ENCODE results near the gene ZNF433.

DNA sequence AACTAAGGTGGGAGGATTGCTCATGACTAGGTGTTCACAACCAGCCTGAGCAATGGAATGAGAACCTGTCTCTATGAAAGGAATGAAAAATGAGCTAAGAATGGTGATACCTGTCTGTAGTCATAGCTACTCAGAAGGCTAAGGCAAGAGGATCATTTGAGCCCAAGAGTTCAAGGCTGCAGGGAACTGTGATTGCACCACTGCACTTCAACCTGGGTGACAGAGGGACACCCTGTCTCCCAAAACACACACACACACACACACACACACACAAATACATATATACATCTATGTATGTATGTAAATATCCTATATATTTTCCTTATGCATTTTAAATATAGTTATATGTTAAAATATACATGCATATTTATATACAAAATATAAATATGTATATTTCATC is 7.4 kb upstream of the ZNF433 start:
- TF ChIP-seq, protein P1, sequence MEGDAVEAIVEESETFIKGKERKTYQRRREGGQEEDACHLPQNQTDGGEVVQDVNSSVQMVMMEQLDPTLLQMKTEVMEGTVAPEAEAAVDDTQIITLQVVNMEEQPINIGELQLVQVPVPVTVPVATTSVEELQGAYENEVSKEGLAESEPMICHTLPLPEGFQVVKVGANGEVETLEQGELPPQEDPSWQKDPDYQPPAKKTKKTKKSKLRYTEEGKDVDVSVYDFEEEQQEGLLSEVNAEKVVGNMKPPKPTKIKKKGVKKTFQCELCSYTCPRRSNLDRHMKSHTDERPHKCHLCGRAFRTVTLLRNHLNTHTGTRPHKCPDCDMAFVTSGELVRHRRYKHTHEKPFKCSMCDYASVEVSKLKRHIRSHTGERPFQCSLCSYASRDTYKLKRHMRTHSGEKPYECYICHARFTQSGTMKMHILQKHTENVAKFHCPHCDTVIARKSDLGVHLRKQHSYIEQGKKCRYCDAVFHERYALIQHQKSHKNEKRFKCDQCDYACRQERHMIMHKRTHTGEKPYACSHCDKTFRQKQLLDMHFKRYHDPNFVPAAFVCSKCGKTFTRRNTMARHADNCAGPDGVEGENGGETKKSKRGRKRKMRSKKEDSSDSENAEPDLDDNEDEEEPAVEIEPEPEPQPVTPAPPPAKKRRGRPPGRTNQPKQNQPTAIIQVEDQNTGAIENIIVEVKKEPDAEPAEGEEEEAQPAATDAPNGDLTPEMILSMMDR (IDR thresholded peaks at IDR 0.05): no peak
- TF ChIP-seq POLR2A (IDR thresholded peaks at IDR 0.05) (no peak), POLR2AphosphoS5 (IDR thresholded peaks at IDR 0.05) (no peak), EP300 (IDR thresholded peaks at IDR 0.05) (no peak)

Data from gastroesophageal sphincter (tissue), 3 donors.